ENCODE measurements around the gene HAS3.

DNA sequence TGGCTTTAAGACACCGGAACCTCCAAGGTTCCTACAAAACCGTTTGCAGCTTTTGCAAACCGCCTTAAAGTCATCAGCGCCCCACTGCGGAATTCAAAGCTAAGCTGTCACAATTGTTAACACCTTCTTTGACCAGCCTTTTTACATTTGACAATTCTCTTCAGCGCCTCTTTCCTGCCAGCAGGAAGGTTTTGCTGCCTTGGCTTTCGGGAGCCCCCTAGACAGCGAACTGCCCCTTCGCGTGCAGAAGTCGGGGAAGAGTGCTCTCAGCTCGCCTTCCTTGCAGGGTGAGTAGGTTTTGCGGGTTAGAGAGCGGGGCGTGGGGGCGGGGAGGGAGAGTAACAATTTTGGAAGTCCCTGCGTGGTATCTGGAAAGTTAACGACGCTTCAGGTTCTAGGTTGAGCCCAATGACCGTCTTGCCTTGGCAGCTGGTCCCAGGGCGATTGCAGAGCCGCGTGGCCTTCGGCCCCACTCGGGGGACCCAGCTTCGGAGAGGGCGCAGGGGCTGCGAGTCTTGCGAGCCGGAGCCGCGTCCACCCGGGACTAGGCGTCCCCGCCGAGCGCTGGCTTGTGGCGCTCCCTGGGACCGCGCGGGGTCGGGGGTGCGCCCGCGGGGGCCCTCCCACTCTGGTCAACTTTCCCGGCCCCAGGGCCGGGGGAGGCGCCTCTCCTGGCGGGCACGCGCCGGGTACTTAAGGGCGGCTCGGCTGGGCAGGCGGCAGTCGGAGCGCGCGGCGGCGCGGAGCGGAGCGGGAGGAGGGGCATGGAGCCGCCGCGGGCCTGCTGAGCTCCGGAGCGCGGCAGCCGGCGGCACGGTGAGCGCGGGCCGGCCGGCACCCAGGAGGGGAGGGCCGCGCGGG, at the start of gene HAS3:
- TF ChIP-seq, protein P1, sequence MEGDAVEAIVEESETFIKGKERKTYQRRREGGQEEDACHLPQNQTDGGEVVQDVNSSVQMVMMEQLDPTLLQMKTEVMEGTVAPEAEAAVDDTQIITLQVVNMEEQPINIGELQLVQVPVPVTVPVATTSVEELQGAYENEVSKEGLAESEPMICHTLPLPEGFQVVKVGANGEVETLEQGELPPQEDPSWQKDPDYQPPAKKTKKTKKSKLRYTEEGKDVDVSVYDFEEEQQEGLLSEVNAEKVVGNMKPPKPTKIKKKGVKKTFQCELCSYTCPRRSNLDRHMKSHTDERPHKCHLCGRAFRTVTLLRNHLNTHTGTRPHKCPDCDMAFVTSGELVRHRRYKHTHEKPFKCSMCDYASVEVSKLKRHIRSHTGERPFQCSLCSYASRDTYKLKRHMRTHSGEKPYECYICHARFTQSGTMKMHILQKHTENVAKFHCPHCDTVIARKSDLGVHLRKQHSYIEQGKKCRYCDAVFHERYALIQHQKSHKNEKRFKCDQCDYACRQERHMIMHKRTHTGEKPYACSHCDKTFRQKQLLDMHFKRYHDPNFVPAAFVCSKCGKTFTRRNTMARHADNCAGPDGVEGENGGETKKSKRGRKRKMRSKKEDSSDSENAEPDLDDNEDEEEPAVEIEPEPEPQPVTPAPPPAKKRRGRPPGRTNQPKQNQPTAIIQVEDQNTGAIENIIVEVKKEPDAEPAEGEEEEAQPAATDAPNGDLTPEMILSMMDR (IDR thresholded peaks at IDR 0.05 in 4 of 5, conservative IDR thresholded peaks at IDR 0.05 in 1 of 5): peak in 1 of 5 experiments; percentile 33
- TF ChIP-seq POLR2A (IDR thresholded peaks at IDR 0.05): peak; percentile 29 to 60

Data from gastrocnemius medialis (tissue), 4 donors.